Measurements from ENCODE around the gene CCNJ. TPM values are rescaled to one million over a fixed set of nuclear protein-coding genes. Genes with fewer than 3 reads are reported as not detected.

Gene CCNJ
- total and polyA plus RNA-seq, 2 experiments from 2014 or later: 14.1 to 29.6 TPM

- DNase-seq (ENCODE audit: low spot score) (no peak), ATAC-seq (no peak)
- Histone ChIP-seq H3K27me3 (ENCODE audit: insufficient read depth) (peaks cover 23% of the 10 kb centered on the region; the same call in 1 of the 2 replicates), H3K36me3 (ENCODE audit: insufficient read depth) (no peaks in the 10 kb centered on the region), H3K27ac (ENCODE audit: low read depth) (no peak overlapping the region), H3K4me1 (ENCODE audit: insufficient read depth) (no peaks in the 10 kb centered on the region), H2AFZ (no peak overlapping the region), H3K79me2 (replicated peaks; ENCODE audit: insufficient read depth) (no peaks in the 10 kb centered on the region), H3K4me3 (no peak overlapping the region), H4K20me1 (replicated peaks; ENCODE audit: insufficient read depth) (no peaks in the 10 kb centered on the region), H3F3A (replicated peaks; ENCODE audit: low read depth) (no peaks in the 10 kb centered on the region), H3K9me2 (ENCODE audit: insufficient read depth) (peaks cover 10% of the 10 kb centered on the region), H3K4me2 (no peak overlapping the region)
- H3K4me1 Mint-ChIP-seq: no peaks in the 10 kb centered on the region; the same call in 2 of the 3 replicates
- H3K4me3 Mint-ChIP-seq: no peak overlapping the region
- H3K9me3 Mint-ChIP-seq: no peaks in the 10 kb centered on the region; the same call in 2 of the 3 replicates
- H3K27ac Mint-ChIP-seq: no peak overlapping the region
- peaks cover 7% of the 10 kb centered on the region for H3K27me3 Mint-ChIP-seq (ENCODE audit: insufficient read depth, low read depth, poor library complexity)
- TF ChIP-seq CTCF (conservative IDR thresholded peaks at IDR 0.05; ENCODE audit: low read depth in 2 of 2) (no peak), NANOG (IDR thresholded peaks at IDR 0.05; ENCODE audit: borderline replicate concordance) (no peak), ZNF331 (CRISPR knock-in tag; IDR thresholded peaks at IDR 0.05; ENCODE audit: low read depth) (no peak), ETS1 (IDR thresholded peaks at IDR 0.05) (no peak), EZH2phosphoT487 (IDR thresholded peaks at IDR 0.05; ENCODE audit: unreplicated experiment) (no peak), STAT1 (IDR thresholded peaks at IDR 0.05; ENCODE audit: unreplicated experiment) (no peak), POLR2AphosphoS5 (IDR thresholded peaks at IDR 0.05; ENCODE audit: low read depth) (no peak), EZH2 (IDR thresholded peaks at IDR 0.05; ENCODE audit: low read depth, unreplicated experiment) (no peak), REST (IDR thresholded peaks at IDR 0.05; ENCODE audit: unreplicated experiment) (no peak), JUNB (IDR thresholded peaks at IDR 0.05; ENCODE audit: unreplicated experiment) (no peak), ZNF462 (CRISPR knock-in tag; IDR thresholded peaks at IDR 0.05) (no peak)
- no peaks in the 10 kb centered on the region for H3K36me3 Mint-ChIP-seq (ENCODE audit: low read depth)
Measured at GRCh38 chr10:96092999-96093767, 49.8 kb downstream of the CCNJ start.

Measured in GM23338 (cell line).